ENCODE results near the gene BCL2L1. TPM values are rescaled to one million over a fixed set of nuclear protein-coding genes. Genes with fewer than 3 reads are reported as not detected.
"Not testable (repeated sequence)": the region's sequence is repeated elsewhere in the genome, so short reads cannot be mapped to it uniquely, and the experiment has no call there.

The BCL2L1 gene
- total and polyA plus RNA-seq, 4 experiments from 2014 or later: 20.3 to 26.1 (median 21.8) TPM

DNA sequence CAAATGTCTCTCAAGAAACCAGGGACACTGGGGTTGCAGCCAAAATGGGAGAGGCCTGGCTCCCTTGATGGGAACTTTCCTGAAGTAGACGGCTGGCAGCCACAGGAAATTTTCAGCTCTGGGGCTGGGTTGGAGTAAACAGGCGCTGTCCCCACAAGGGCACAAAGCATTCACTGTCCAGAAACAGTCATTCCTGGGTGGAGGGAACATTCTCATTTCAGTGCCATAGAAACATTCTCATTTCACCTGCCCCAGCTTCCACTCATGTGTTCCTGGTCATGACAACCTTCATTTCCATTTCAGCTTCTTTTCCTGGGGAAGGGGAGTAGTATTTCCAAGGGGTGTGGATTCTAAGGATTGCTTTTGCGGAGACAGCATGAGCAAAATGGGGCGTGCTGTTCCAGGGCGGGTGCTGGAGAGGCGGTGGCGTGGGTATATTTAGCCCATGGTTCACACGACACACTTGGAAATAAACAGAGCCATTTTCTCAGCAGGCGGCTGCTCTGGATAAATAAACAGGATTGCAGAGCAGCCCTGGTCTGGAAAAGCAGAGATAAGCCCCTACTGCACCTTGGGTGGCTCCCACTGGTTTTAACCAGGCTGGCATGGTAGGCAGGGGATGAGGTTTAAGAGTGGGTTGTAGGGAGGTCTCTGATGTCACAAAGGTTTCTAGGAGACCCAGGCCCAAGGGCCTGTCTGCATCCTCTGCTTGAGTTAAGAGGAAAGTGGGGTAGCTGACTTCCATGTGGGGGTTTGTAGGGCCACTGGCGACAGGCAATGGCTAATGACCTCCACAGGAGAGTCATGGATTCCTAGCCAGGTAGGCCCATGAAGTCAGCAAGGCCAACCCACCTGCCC is 52.1 kb downstream of the BCL2L1 start:
- Histone ChIP-seq H3K9me3 (ENCODE audit: control insufficient read depth in 1 of 2, low read length in 2 of 2) (no peaks in the 10 kb centered on the region), H3K27me3 (ENCODE audit: insufficient read depth, low read length) (no peaks in the 10 kb centered on the region), H3K4me1 (ENCODE audit: insufficient read depth, low read length) (peaks cover 65% of the 10 kb centered on the region), H3K27ac (ENCODE audit: low read depth, low read length) (no peak overlapping the region), H3K4me3 (ENCODE audit: low read length in 2 of 2) (no peak overlapping the region), H3K36me3 (ENCODE audit: insufficient read depth, low read length) (peaks cover 13% of the 10 kb centered on the region)
- intact Hi-C loops (cut with micrococcal nuclease): no loop called here
- no peak for DNase-seq
- ChIA-PET POLR2A (ENCODE audit: partially characterized antibody) (interaction anchor here (1.9 kb wide), 1 partner anchor 53 kb away, joined by 5 read pairs; no protein-coding TSS in a partner anchor), CTCF (ENCODE audit: partially characterized antibody) (interaction anchor here (2.2 to 4.6 kb wide), 2 partner anchors 9 to 53 kb away, joined by 9 to 23 read pairs; no protein-coding TSS in a partner anchor)
- H3K27me3 Mint-ChIP-seq: no peaks in the 10 kb centered on the region
- peaks cover 30 to 71% (median 58%) of the 10 kb centered on the region in 4 donors for H3K4me1 Mint-ChIP-seq
- H3K9me3 Mint-ChIP-seq: no peaks in the 10 kb centered on the region
- H3K4me3 Mint-ChIP-seq: no peak overlapping the region
- H3K36me3 Mint-ChIP-seq: peaks cover 0 to 23% of the 10 kb centered on the region in 2 donors
- H3K27ac Mint-ChIP-seq: peak overlapping the region; percentile 15 to 88 (median 59)

DNA sequence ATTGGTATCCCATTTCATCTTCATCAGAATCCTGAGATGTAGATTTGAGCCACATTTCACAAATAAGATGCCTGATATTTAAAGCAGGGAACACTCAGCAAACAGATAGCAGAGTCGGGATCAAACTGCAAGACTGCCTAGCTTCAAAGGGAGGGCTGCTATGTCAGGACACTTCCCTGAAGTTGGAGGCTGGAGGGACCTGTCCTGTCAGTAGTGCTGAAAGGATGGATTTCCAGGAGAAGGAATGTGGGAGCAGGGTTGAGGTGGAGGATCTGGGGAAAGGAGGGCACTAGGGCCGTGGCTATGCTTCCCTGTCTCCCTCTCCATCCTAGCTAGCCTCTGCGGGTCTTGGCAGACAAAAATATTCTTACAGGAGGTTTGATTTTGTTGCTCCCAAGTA is 52.8 kb downstream of the BCL2L1 start:
- H3K4me1 ChIP-seq (ENCODE audit: insufficient read depth, low read length): peaks cover 58% of the 10 kb centered on the region
- H3K27ac ChIP-seq (ENCODE audit: low read depth, low read length): no peak overlapping the region
- H3K27me3 ChIP-seq (ENCODE audit: insufficient read depth, low read length): no peaks in the 10 kb centered on the region
- ChIA-PET CTCF (ENCODE audit: partially characterized antibody) (interaction anchor here (2.2 to 4.6 kb wide), 2 partner anchors 8 to 54 kb away, joined by 9 to 23 read pairs; no protein-coding TSS in a partner anchor), POLR2A (ENCODE audit: partially characterized antibody) (no interaction called here)
- Mint-ChIP-seq H3K4me3 (no peak overlapping the region), H3K4me1 (peaks cover 26 to 65% (median 53%) of the 10 kb centered on the region in 4 donors), H3K36me3 (peaks cover 0 to 29% of the 10 kb centered on the region in 2 donors), H3K27ac (peak overlapping the region in 6 of 7 donors; percentile 52 to 88 (median 64)), H3K9me3 (no peaks in the 10 kb centered on the region), H3K27me3 (no peaks in the 10 kb centered on the region)
- no peak overlapping the region for H3K4me3 ChIP-seq (ENCODE audit: low read length in 2 of 2)
- DNase-seq: no peak
- intact Hi-C loops (cut with micrococcal nuclease): no loop called here
- H3K36me3 ChIP-seq (ENCODE audit: insufficient read depth, low read length): peaks cover 21% of the 10 kb centered on the region
- H3K9me3 ChIP-seq (ENCODE audit: control insufficient read depth in 1 of 2, low read length in 2 of 2): no peaks in the 10 kb centered on the region

GRCh38 chr20:31668944-31669343 is 53.7 kb downstream of the BCL2L1 start:
- H3K27me3 Mint-ChIP-seq; H3K4me3 Mint-ChIP-seq; DNase-seq; H3K4me3 ChIP-seq (ENCODE audit: low read length in 2 of 2); intact Hi-C loops (cut with micrococcal nuclease); H3K9me3 ChIP-seq (ENCODE audit: control insufficient read depth in 1 of 2, low read length in 2 of 2); POLR2A ChIA-PET (ENCODE audit: partially characterized antibody); H3K27me3 ChIP-seq (ENCODE audit: insufficient read depth, low read length); H3K27ac ChIP-seq (ENCODE audit: low read depth, low read length); H3K9me3 Mint-ChIP-seq: not testable (repeated sequence)
- peak overlapping the region in 6 of 7 donors; percentile 53 to 88 (median 75) for H3K27ac Mint-ChIP-seq
- peaks cover 0 to 33% of the 10 kb centered on the region in 2 donors for H3K36me3 Mint-ChIP-seq
- peaks cover 55% of the 10 kb centered on the region for H3K4me1 ChIP-seq (ENCODE audit: insufficient read depth, low read length)
- H3K36me3 ChIP-seq (ENCODE audit: insufficient read depth, low read length): peaks cover 22% of the 10 kb centered on the region
- CTCF ChIA-PET (ENCODE audit: partially characterized antibody): interaction anchor here (0.9 to 4.6 kb wide), 2 partner anchors 55 to 58 kb away, joined by 4 to 23 read pairs; no protein-coding TSS in a partner anchor
- H3K4me1 Mint-ChIP-seq: peaks cover 20 to 58% (median 45%) of the 10 kb centered on the region in 4 donors

DNA sequence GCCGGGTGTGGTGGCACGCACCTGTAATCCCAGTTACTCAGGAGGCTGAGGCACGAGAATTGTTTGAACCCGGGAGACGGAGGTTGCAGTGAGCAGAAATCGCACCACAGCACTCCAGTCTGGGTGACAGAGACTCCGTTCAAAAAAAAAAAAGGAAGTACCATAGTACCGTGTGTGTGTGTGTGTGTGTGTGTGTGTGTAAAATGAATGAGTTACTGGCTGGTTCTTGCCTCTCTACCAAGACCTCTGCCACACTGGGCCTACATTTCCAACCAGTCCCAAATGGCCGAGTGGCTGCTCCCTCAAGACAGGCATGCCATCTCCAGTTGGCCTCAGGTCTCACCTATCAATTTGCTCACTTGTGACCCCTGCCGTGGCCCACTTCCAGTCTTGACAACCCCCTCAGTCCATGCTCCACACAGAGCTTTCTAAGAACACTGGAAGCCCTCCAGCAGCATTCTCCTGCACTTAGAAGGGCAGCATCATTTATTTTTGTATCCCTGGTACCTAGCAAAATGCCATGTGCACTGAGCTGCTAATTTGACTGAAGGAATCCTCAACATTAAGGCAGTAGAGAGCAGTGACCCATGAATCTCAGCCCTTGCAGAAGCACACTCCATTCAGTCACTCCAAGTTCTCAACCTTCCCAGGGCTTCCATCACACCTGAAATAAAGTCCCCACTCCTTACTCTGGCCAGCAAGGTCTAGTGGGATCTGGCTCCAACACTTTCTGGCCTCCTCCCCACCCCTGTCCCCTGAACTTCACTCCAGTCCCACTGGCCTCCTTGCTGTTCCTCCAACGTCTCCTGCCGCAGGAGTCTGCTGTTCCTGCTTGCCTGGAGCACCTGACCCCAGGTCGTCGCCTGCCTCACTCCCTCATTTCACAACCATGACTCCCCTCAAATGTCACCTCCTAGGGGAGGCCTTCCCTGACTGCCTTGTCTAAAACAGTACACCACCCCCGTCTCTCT is 55.1 kb downstream of the BCL2L1 start:
- peaks cover 22% of the 10 kb centered on the region for H3K36me3 ChIP-seq (ENCODE audit: insufficient read depth, low read length)
- peaks cover 16 to 60% (median 41%) of the 10 kb centered on the region in 4 donors for H3K4me1 Mint-ChIP-seq
- H3K4me1 ChIP-seq (ENCODE audit: insufficient read depth, low read length): peaks cover 48% of the 10 kb centered on the region
- peak overlapping the region; percentile 35 for H3K27ac ChIP-seq (ENCODE audit: low read depth, low read length)
- no peak overlapping the region for H3K4me3 ChIP-seq (ENCODE audit: low read length in 2 of 2)
- no peaks in the 10 kb centered on the region for H3K27me3 Mint-ChIP-seq
- CTCF ChIA-PET (ENCODE audit: partially characterized antibody): interaction anchor here (0.9 to 4.6 kb wide), 4 partner anchors 54 to 60 kb away, joined by 4 to 23 read pairs (median 5); no protein-coding TSS in a partner anchor
- peak overlapping the region in 4 of 8 donors; percentile 5 to 61 (median 22) for H3K4me3 Mint-ChIP-seq
- POLR2A ChIA-PET (ENCODE audit: partially characterized antibody): interaction anchor here (0.7 to 2.1 kb wide), 2 partner anchors 53 to 55 kb away, joined by 3 to 16 read pairs; partner anchors contain the start of gene BCL2L1
- H3K9me3 Mint-ChIP-seq: no peaks in the 10 kb centered on the region
- no peaks in the 10 kb centered on the region for H3K27me3 ChIP-seq (ENCODE audit: insufficient read depth, low read length)
- no peaks in the 10 kb centered on the region for H3K9me3 ChIP-seq (ENCODE audit: control insufficient read depth in 1 of 2, low read length in 2 of 2)
- DNase-seq: no peak
- H3K27ac Mint-ChIP-seq: peak overlapping the region; percentile 71 to 89 (median 86)
- intact Hi-C loops (cut with micrococcal nuclease): no loop called here
- H3K36me3 Mint-ChIP-seq: peaks cover 0 to 36% of the 10 kb centered on the region in 2 donors

DNA sequence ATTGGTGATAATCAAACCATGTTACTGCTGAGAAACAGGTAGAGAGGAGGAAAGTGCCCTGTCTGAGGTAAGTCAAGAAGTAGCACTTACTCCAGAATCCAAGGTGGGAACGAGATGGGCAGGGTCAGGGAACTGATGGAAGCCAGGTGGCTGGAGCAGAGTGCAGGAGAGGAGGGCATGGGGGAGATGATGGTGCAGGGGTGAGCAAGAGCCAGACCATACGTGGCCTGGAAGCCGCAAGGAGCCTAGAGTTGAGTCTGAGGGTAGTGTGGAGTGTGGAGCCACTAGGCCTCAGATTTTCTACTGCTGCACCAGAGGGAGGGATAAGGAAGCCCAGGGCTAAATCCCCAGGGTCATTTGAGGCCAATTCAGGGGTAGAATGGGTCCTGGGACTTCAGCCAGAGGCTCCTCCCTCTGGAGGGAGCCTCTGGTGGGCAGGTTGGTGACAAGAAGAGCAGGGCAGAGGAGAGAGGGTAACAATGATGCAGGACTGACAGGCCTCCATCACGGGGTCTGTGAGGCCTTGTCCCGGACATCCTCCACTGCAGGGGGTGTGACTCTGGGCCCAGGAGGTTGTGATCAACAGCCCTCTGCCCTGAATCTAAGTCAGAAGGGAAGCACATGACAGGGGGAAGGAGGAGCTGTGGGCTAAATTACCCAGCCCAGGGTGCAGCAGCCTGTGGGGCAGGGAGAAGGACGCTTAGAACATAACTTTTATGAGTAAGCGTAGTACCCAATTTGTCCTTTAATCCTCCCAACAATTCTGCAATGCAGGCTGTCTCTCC is 56.2 kb downstream of the BCL2L1 start:
- peaks cover 0 to 36% of the 10 kb centered on the region in 2 donors for H3K36me3 Mint-ChIP-seq
- CTCF ChIA-PET (ENCODE audit: partially characterized antibody): interaction anchor here (1.4 to 9.7 kb wide), 3 partner anchors 52 to 57 kb away, joined by 4 to 581 read pairs (median 6); partner anchors contain the start of gene BCL2L1
- H3K27me3 Mint-ChIP-seq: no peaks in the 10 kb centered on the region
- peak overlapping the region in 3 of 8 donors; percentile 33 to 75 (median 49) for H3K4me3 Mint-ChIP-seq
- Histone ChIP-seq H3K4me3 (ENCODE audit: low read length in 2 of 2) (no peak overlapping the region), H3K9me3 (ENCODE audit: control insufficient read depth in 1 of 2, low read length in 2 of 2) (no peaks in the 10 kb centered on the region), H3K4me1 (ENCODE audit: insufficient read depth, low read length) (peaks cover 53% of the 10 kb centered on the region), H3K27me3 (ENCODE audit: insufficient read depth, low read length) (no peaks in the 10 kb centered on the region), H3K27ac (ENCODE audit: low read depth, low read length) (no peak overlapping the region), H3K36me3 (ENCODE audit: insufficient read depth, low read length) (peaks cover 22% of the 10 kb centered on the region)
- peak overlapping the region; percentile 74 to 90 (median 88) for H3K27ac Mint-ChIP-seq
- POLR2A ChIA-PET (ENCODE audit: partially characterized antibody): interaction anchor here (0.7 to 2.9 kb wide), 4 partner anchors 11 to 56 kb away, joined by 3 to 38 read pairs (median 10); partner anchors contain the start of gene BCL2L1
- peak; percentile 28 to 67 (median 42) for DNase-seq
- no peaks in the 10 kb centered on the region for H3K9me3 Mint-ChIP-seq
- peaks cover 25 to 64% (median 44%) of the 10 kb centered on the region in 4 donors for H3K4me1 Mint-ChIP-seq
- intact Hi-C loops (cut with micrococcal nuclease): no loop called here

DNA sequence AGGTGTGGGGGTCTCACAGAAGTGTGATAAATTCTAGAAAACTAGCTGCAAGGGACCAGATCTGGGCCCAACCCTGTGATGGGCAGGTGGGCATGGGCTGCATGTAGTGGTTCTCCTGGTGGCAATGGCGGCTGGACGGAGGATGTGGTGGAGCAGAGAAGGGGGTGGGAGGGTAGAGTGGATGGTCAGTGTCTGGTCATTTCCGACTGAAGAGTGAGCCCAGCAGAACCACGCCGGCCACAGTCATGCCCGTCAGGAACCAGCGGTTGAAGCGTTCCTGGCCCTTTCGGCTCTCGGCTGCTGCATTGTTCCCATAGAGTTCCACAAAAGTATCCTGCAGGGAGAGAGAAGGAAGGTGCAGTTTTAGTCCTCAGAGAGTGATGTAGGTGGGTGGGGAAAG is 56.9 kb downstream of the BCL2L1 start:
- no peak overlapping the region for H3K27ac ChIP-seq (ENCODE audit: low read depth, low read length)
- peaks cover 0 to 36% of the 10 kb centered on the region in 2 donors for H3K36me3 Mint-ChIP-seq
- H3K4me1 ChIP-seq (ENCODE audit: insufficient read depth, low read length): peaks cover 51% of the 10 kb centered on the region
- no peaks in the 10 kb centered on the region for H3K27me3 ChIP-seq (ENCODE audit: insufficient read depth, low read length)
- H3K36me3 ChIP-seq (ENCODE audit: insufficient read depth, low read length): peaks cover 22% of the 10 kb centered on the region
- H3K4me3 Mint-ChIP-seq: no peak overlapping the region
- peak overlapping the region; percentile 73 to 90 (median 87) for H3K27ac Mint-ChIP-seq
- POLR2A ChIA-PET (ENCODE audit: partially characterized antibody): interaction anchor here (1.3 to 2.9 kb wide), 3 partner anchors 12 to 57 kb away, joined by 4 to 38 read pairs (median 9); partner anchors contain the start of gene BCL2L1
- no peaks in the 10 kb centered on the region for H3K9me3 Mint-ChIP-seq
- H3K27me3 Mint-ChIP-seq: no peaks in the 10 kb centered on the region
- no peak for DNase-seq
- intact Hi-C loops (cut with micrococcal nuclease): no loop called here
- CTCF ChIA-PET (ENCODE audit: partially characterized antibody): interaction anchor here (1.3 to 9.7 kb wide), 2 partner anchors 53 kb away, joined by 4 to 581 read pairs; partner anchors contain the start of gene BCL2L1
- peaks cover 25 to 65% (median 46%) of the 10 kb centered on the region in 4 donors for H3K4me1 Mint-ChIP-seq
- H3K4me3 ChIP-seq (ENCODE audit: low read length in 2 of 2): no peak overlapping the region
- H3K9me3 ChIP-seq (ENCODE audit: control insufficient read depth in 1 of 2, low read length in 2 of 2): no peaks in the 10 kb centered on the region

Data from CD4-positive, alpha-beta memory T cell (primary cell).